Measurements from ENCODE around the gene TNFSF13B. TPM values are rescaled to one million over a fixed set of nuclear protein-coding genes. Genes with fewer than 3 reads are reported as not detected.

The TNFSF13B gene
- total RNA-seq, 4 donors from 2014 or later = 0.29 to 3.7 (median 2.1) TPM; not detected in 1

- TF ChIP-seq CTCF (IDR thresholded peaks at IDR 0.05) (no peak), POLR2A (IDR thresholded peaks at IDR 0.05) (no peak)
- Histone ChIP-seq H3K4me1 (no peaks in the 10 kb centered on the region), H3K36me3 (no peaks in the 10 kb centered on the region), H3K27me3 (no peaks in the 10 kb centered on the region), H3K27ac (no peak overlapping the region), H3K9me3 (no peaks in the 10 kb centered on the region), H3K4me3 (no peak overlapping the region)
- no peak for DNase-seq
- intact Hi-C loops (cut with DNase I; ENCODE audit: low total_unique reads) = no loop called here
These were observed 53.5 kb downstream of the TNFSF13B start for GRCh38 chr13:108323031-108323430.

- H3K4me3 ChIP-seq = no peak overlapping the region
- no peaks in the 10 kb centered on the region for H3K9me3 ChIP-seq
- TF ChIP-seq CTCF (IDR thresholded peaks at IDR 0.05) = no peak
- TF ChIP-seq POLR2A (IDR thresholded peaks at IDR 0.05) = no peak
- no peaks in the 10 kb centered on the region for H3K36me3 ChIP-seq
- H3K27ac ChIP-seq = no peak overlapping the region
- H3K4me1 ChIP-seq = no peaks in the 10 kb centered on the region
- intact Hi-C loops (cut with DNase I; ENCODE audit: low total_unique reads) = no loop called here
- no peaks in the 10 kb centered on the region for H3K27me3 ChIP-seq
- no peak for DNase-seq
These were observed 56.3 kb downstream of the TNFSF13B start for GRCh38 chr13:108325863-108326262.

DNA sequence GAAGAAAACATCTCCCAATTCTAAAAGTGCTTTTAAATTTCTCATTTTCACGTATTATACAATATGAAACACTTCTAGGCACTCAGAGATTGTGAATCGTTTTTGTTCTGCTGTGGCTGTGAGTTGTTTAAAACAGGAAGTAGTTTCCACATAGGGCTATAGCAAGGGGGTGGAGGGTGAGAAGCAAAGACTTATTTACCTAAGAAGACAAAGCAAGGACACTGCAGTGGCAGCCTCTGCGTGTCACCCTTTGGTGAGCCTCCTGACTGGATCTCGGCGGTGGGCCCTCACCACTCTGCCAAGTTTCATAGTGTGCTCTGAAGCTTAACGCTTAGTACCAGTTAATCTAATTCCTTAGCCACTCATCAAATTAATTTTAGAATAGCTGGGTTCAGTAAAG, 56.8 kb downstream of the TNFSF13B start:
- no peaks in the 10 kb centered on the region for H3K4me1 ChIP-seq
- TF ChIP-seq POLR2A (IDR thresholded peaks at IDR 0.05) = no peak
- no peak for TF ChIP-seq CTCF (IDR thresholded peaks at IDR 0.05)
- intact Hi-C loops (cut with DNase I; ENCODE audit: low total_unique reads) = no loop called here
- no peak overlapping the region for H3K27ac ChIP-seq
- H3K27me3 ChIP-seq = no peaks in the 10 kb centered on the region
- no peak for DNase-seq
- no peaks in the 10 kb centered on the region for H3K9me3 ChIP-seq
- no peak overlapping the region for H3K4me3 ChIP-seq
- no peaks in the 10 kb centered on the region for H3K36me3 ChIP-seq

- no peaks in the 10 kb centered on the region for H3K4me1 ChIP-seq
- H3K9me3 ChIP-seq = no peaks in the 10 kb centered on the region
- no peak for DNase-seq
- H3K27me3 ChIP-seq = no peaks in the 10 kb centered on the region
- TF ChIP-seq CTCF (IDR thresholded peaks at IDR 0.05) (no peak), POLR2A (IDR thresholded peaks at IDR 0.05) (no peak)
- H3K4me3 ChIP-seq = no peak overlapping the region
- no peak overlapping the region for H3K27ac ChIP-seq
- H3K36me3 ChIP-seq = no peaks in the 10 kb centered on the region
- intact Hi-C loops (cut with DNase I; ENCODE audit: low total_unique reads) = no loop called here
These were observed 59.3 kb downstream of the TNFSF13B start for GRCh38 chr13:108328848-108329247.

DNA sequence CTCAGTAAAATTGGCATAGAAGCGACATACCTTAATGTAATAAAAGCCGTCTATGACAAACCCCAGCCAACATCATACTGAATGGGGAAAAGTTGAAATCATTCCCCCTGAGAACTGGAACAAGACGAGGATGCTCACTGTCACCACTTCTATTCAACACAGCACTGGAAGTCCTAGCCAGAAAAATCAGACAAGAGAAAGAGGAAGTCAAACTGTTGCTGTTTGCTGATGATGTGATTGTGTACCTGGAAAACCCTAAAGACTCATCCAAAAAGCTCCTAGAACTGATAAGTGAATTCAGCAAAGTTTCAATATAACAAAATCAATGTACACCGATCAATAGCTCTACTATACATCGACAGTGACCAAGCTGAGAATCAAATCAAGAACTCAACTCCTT, 63.3 kb downstream of the TNFSF13B start:
- no peak for TF ChIP-seq CTCF (IDR thresholded peaks at IDR 0.05)
- TF ChIP-seq POLR2A (IDR thresholded peaks at IDR 0.05) = no peak
- intact Hi-C loops (cut with DNase I; ENCODE audit: low total_unique reads) = no loop called here
- Histone ChIP-seq H3K27me3 (no peaks in the 10 kb centered on the region), H3K36me3 (no peaks in the 10 kb centered on the region), H3K9me3 (no peaks in the 10 kb centered on the region), H3K27ac (no peak overlapping the region), H3K4me1 (no peaks in the 10 kb centered on the region), H3K4me3 (no peak overlapping the region)
- DNase-seq = no peak

Data from uterus (tissue), 4 donors.